Liver (tissue), 9 donors: ENCODE results near the gene NPTX2. TPM values are rescaled to one million over a fixed set of nuclear protein-coding genes. Genes with fewer than 3 reads are reported as not detected.

Experiments
- DNase-seq: peaks from one replicate; pipeline ENCODE4 v3.0.0-alpha.2; 2017; ENCODE audit warnings: low spot score
- H3K27ac ChIP-seq, 2 donors: one replicate each; pipeline ENCODE4 v1.7.0; 2013; ENCODE audit warnings: inconsistent platforms in 2 of 2, low read length in 2 of 2, control low read depth in 1 of 2, low read depth in 1 of 2, mild to moderate bottlenecking in 1 of 2
- H3K27me3 ChIP-seq, 4 donors: one replicate each; pipeline versions ENCODE4 v1.6.1 to v1.7.0; 2013; ENCODE audit warnings: low read length in 3 of 4, inconsistent platforms in 1 of 4, mild to moderate bottlenecking in 1 of 4, moderate library complexity in 1 of 4; ENCODE audit not compliant: control insufficient read depth in 4 of 4, insufficient read depth in 4 of 4
- H3K36me3 ChIP-seq, 4 donors: one replicate each; pipeline versions ENCODE4 v1.6.1 to v1.7.0; 2013; ENCODE audit warnings: low read length in 3 of 4, mild to moderate bottlenecking in 3 of 4, low read depth in 1 of 4, moderate library complexity in 1 of 4; ENCODE audit not compliant: control insufficient read depth in 4 of 4, insufficient read depth in 3 of 4
- H3K4me1 ChIP-seq, 4 donors: one replicate each; pipeline versions ENCODE4 v1.6.1 to v1.7.0; 2013; ENCODE audit warnings: low read length in 3 of 4, mild to moderate bottlenecking in 3 of 4, moderate library complexity in 1 of 4; ENCODE audit not compliant: control insufficient read depth in 4 of 4, insufficient read depth in 4 of 4
- H3K4me3 ChIP-seq, 3 donors: one replicate each; pipeline versions ENCODE4 v1.6.1 to v1.7.0; 2013; ENCODE audit warnings: low read length in 3 of 3, control low read depth in 1 of 3, low read depth in 1 of 3, mild to moderate bottlenecking in 1 of 3
- H3K9ac ChIP-seq, 2 donors: one replicate each; pipeline ENCODE4 v1.7.0; 2013; ENCODE audit warnings: low read length in 2 of 2, mild to moderate bottlenecking in 2 of 2, moderate library complexity in 2 of 2, control low read depth in 1 of 2, low read depth in 1 of 2
- H3K9me3 ChIP-seq, 4 donors: one replicate each; pipeline versions ENCODE4 v1.6.1 to v1.7.0; 2013; ENCODE audit warnings: low read length in 3 of 4; ENCODE audit not compliant: control insufficient read depth in 4 of 4
- ATF3 ChIP-seq: IDR thresholded peaks from 2 replicates; pipeline ENCODE4 v1.6.1; 2016; ENCODE audit warnings: antibody characterized with exemption
- CTCF ChIP-seq: fragments of 150-350 bp; IDR thresholded peaks from 2 replicates; pipeline ENCODE4 v1.5.1; 2017; ENCODE audit warnings: improper control_type of control experiment, low read depth, low read length; ENCODE audit not compliant: missing input control
- EGR1 ChIP-seq, 2 donors: IDR thresholded peaks; 2 replicates each; pipeline ENCODE4 v1.6.1; 2016 to 2018; ENCODE audit warnings: antibody characterized with exemption in 2 of 2, low read depth in 2 of 2
- FOXA1 ChIP-seq: IDR thresholded peaks from 2 replicates; pipeline ENCODE4 v1.6.1; 2016; ENCODE audit warnings: antibody characterized with exemption
- FOXA2 ChIP-seq: IDR thresholded peaks from 2 replicates; pipeline ENCODE4 v1.6.1; 2016; ENCODE audit warnings: antibody characterized with exemption
- GABPA ChIP-seq, 2 donors: IDR thresholded peaks in 1 of 2; conservative IDR thresholded peaks in 1 of 2; 2 replicates each; pipeline ENCODE4 v1.6.1; 2016; ENCODE audit warnings: antibody characterized with exemption in 2 of 2, mild to moderate bottlenecking in 1 of 2, moderate library complexity in 1 of 2
- HNF4A ChIP-seq, 2 donors: conservative IDR thresholded peaks; 2 replicates each; pipeline ENCODE4 v1.6.1; 2016; ENCODE audit warnings: antibody characterized with exemption in 2 of 2, mild to moderate bottlenecking in 2 of 2
- HNF4G ChIP-seq: IDR thresholded peaks from 2 replicates; pipeline ENCODE4 v1.6.1; 2016; ENCODE audit warnings: antibody characterized with exemption
- JUND ChIP-seq, 2 donors: IDR thresholded peaks; 2 replicates each; pipeline ENCODE4 v1.6.1; 2016; ENCODE audit warnings: antibody characterized with exemption in 2 of 2
- MAX ChIP-seq: IDR thresholded peaks from 2 replicates; pipeline ENCODE4 v1.6.1; 2016; ENCODE audit warnings: antibody characterized with exemption
- NR2F2 ChIP-seq: IDR thresholded peaks from 2 replicates; pipeline ENCODE4 v1.6.1; 2016; ENCODE audit warnings: antibody characterized with exemption
- RAD21 ChIP-seq, 2 donors: IDR thresholded peaks; 2 replicates each; pipeline ENCODE4 v1.6.1; 2016; ENCODE audit warnings: antibody characterized with exemption in 2 of 2, mild to moderate bottlenecking in 2 of 2
- REST ChIP-seq: IDR thresholded peaks from 2 replicates; pipeline ENCODE4 v1.6.1; 2016; ENCODE audit warnings: antibody characterized with exemption, mild to moderate bottlenecking
- RXRA ChIP-seq, 2 donors: IDR thresholded peaks; 2 replicates each; pipeline ENCODE4 v1.6.1; 2017 to 2018; ENCODE audit warnings: antibody characterized with exemption in 2 of 2, mild to moderate bottlenecking in 1 of 2
- SP1 ChIP-seq: IDR thresholded peaks from 2 replicates; pipeline ENCODE4 v1.6.1; 2018; ENCODE audit warnings: antibody characterized with exemption, mild to moderate bottlenecking
- TAF1 ChIP-seq: conservative IDR thresholded peaks from 2 replicates; pipeline ENCODE4 v1.6.1; 2016; ENCODE audit warnings: antibody characterized with exemption, mild to moderate bottlenecking
- YY1 ChIP-seq: IDR thresholded peaks from 2 replicates; pipeline ENCODE4 v1.6.1; 2016; ENCODE audit warnings: antibody characterized with exemption, mild to moderate bottlenecking
- ZBTB33 ChIP-seq: IDR thresholded peaks from 2 replicates; pipeline ENCODE4 v1.6.1; 2016; ENCODE audit warnings: antibody characterized with exemption
- WGBS: extraction: QIAGEN DNeasy Blood & Tissue Kit; methylation state at CpG from one replicate; pipeline ENCODE4 v1.1.7; 2013; 5-methylcytosine and 5-hydroxymethylcytosine counted together
- polyA plus RNA-seq, 2 donors: library from polyadenylated mRNA; stranded (reverse) in 1 of 2; unstranded in 1 of 2; fragments of 200-250 nt in 1 of 2; fragments of >200 nt in 1 of 2; fragmentation: Nextera tagmentation in 1 of 2; extraction: Ambion mirVana in 1 of 2; gene quantifications; one replicate each; pipeline versions ENCODE4 v1.2.1 to v1.2.3, GENCODE V29; 2013 to 2015
- total RNA-seq, 2 donors: library from RNA; depleted of rRNA; stranded (reverse); fragments of >200 nt; gene quantifications; one replicate each; pipeline ENCODE4 v1.2.3, GENCODE V29; 2014
- donor health status: healthy.
- donor health status: healthy.
- donor health status: healthy.
- donor health status: healthy.
- donor health status: healthy.

The NPTX2 gene
- total and polyA plus RNA-seq, 4 donors, result 0.09 to 1.5 (median 0.58) TPM

- DNase-seq, result no peak
- Histone ChIP-seq H3K27ac (no peak overlapping the region), H3K9ac (no peak overlapping the region), H3K4me3 (no peak overlapping the region), H3K27me3 (no peaks in the 10 kb centered on the region), H3K4me1 (no peaks in the 10 kb centered on the region), H3K9me3 (peaks cover 2 to 8% (median 6%) of the 10 kb centered on the region in 4 donors), H3K36me3 (no peaks in the 10 kb centered on the region)
- 43% methylated on average over 2 of the region's 2 CpGs for WGBS
- TF ChIP-seq EGR1 (IDR thresholded peaks at IDR 0.05; ENCODE audit: low read depth in 2 of 2) (no peak), JUND (IDR thresholded peaks at IDR 0.05) (no peak), ZBTB33 (no peak), NR2F2 (no peak), GABPA (IDR thresholded peaks at IDR 0.05 in 1 of 2, conservative IDR thresholded peaks at IDR 0.05 in 1 of 2) (no peak), CTCF (no peak), ATF3 (no peak), YY1 (no peak), FOXA1 (no peak), RAD21 (IDR thresholded peaks at IDR 0.05) (no peak), REST (no peak), HNF4G (no peak), MAX (no peak), TAF1 (no peak), RXRA (IDR thresholded peaks at IDR 0.05) (no peak), HNF4A (conservative IDR thresholded peaks at IDR 0.05) (no peak)
Observed at GRCh38 chr7:98575878-98576277, 41.2 kb upstream of the NPTX2 start.

GRCh38 chr7:98584830-98585229 is 32.3 kb upstream of the NPTX2 start:
- Histone ChIP-seq H3K4me3 (no peak overlapping the region), H3K4me1 (no peaks in the 10 kb centered on the region), H3K36me3 (no peaks in the 10 kb centered on the region), H3K9ac (no peak overlapping the region), H3K27ac (no peak overlapping the region), H3K9me3 (peaks cover 0 to 4% (median under 1%) of the 10 kb centered on the region in 4 donors), H3K27me3 (no peaks in the 10 kb centered on the region)
- no peak for DNase-seq
- TF ChIP-seq RAD21 (IDR thresholded peaks at IDR 0.05), result no peak
- no peak for TF ChIP-seq MAX
- no peak for TF ChIP-seq REST
- no peak for TF ChIP-seq FOXA2
- TF ChIP-seq EGR1 (IDR thresholded peaks at IDR 0.05; ENCODE audit: low read depth in 2 of 2), result no peak
- TF ChIP-seq CTCF, result no peak
- TF ChIP-seq ATF3, result no peak
- no peak for TF ChIP-seq YY1
- no peak for TF ChIP-seq SP1
- no peak for TF ChIP-seq NR2F2
- no peak for TF ChIP-seq HNF4A (conservative IDR thresholded peaks at IDR 0.05)
